Measurements from ENCODE around the gene THSD4. TPM values are rescaled to one million over a fixed set of nuclear protein-coding genes. Genes with fewer than 3 reads are reported as not detected.

The THSD4 gene
- total and polyA plus RNA-seq, 2 of the 4 experiments (the other 2 are of a cell fraction), result 25.5 to 31.1 TPM

- H2BK120ac ChIP-seq (ENCODE audit: low read depth, low read length), result no peak overlapping the region
- peaks cover 10% of the 10 kb centered on the region for H3K4me1 ChIP-seq (ENCODE audit: control insufficient read depth, insufficient read depth, low read length)
- H2AFZ ChIP-seq (replicated peaks; ENCODE audit: low read length, poor library complexity), result no peak overlapping the region
- POLR2A ChIA-PET (ENCODE audit: unreplicated experiment), result no interaction called here
- H3K23ac ChIP-seq (ENCODE audit: low read depth, low read length), result no peak overlapping the region
- H3K4me2 ChIP-seq (ENCODE audit: low read depth, low read length), result no peak overlapping the region
- peaks cover 16% of the 10 kb centered on the region for H3K9me1 ChIP-seq (ENCODE audit: insufficient read depth, low read length)
- no peak overlapping the region for H3K9ac ChIP-seq (ENCODE audit: low read depth, low read length)
- no peak overlapping the region for H4K8ac ChIP-seq (ENCODE audit: low read depth in 2 of 2, low read length in 2 of 2)
- H4K91ac ChIP-seq (ENCODE audit: insufficient read depth, low read depth, low read length), result no peak overlapping the region
- H3K27ac ChIP-seq (ENCODE audit: insufficient read depth, low read length), result no peak overlapping the region
- intact Hi-C loops (cut with micrococcal nuclease), result no loop called here
- peaks cover 42% of the 10 kb centered on the region for H3K36me3 ChIP-seq (ENCODE audit: control insufficient read depth, insufficient read depth, low read length)
- no peak overlapping the region for H2BK5ac ChIP-seq (ENCODE audit: low read depth, low read length, poor library complexity, severe bottlenecking)
- no peaks in the 10 kb centered on the region for H3K27me3 ChIP-seq (ENCODE audit: control insufficient read depth, insufficient read depth, low read length)
- H3K4ac ChIP-seq (ENCODE audit: low read depth, low read length), result no peak overlapping the region
- dilution Hi-C loops (cut with HindIII; ENCODE audit: low sequenced_read_pairs, unreplicated experiment), result no loop called here
- H3K14ac ChIP-seq (replicated peaks; ENCODE audit: low read depth, low read length), result no peak overlapping the region
- in situ Hi-C loops (cut with MboI; ENCODE audit: low sequenced_read_pairs), result no loop called here
- CTCF ChIA-PET, result no interaction called here
- 64% methylated on average over 2 of the region's 5 CpGs; no CpG with 5 or more reads in 1 of the 2 experiments for WGBS, 2 experiments (ENCODE audit: extremely low coverage in 2 of 2, insufficient read length in 1 of 2)
- H2AK5ac ChIP-seq (ENCODE audit: low read depth, low read length), result no peak overlapping the region
- ATAC-seq (ENCODE audit: low read depth), result no peak
- no peak overlapping the region for H4K5ac ChIP-seq (ENCODE audit: low read depth, low read length)
- BruUV-seq (replicated peaks), result no TSS peak
- H3K18ac ChIP-seq (ENCODE audit: low read depth, low read length), result no peak overlapping the region
- H3K79me1 ChIP-seq (ENCODE audit: low read depth in 1 of 2, low read length in 2 of 2), result peaks cover 0 to 9% of the 10 kb centered on the region in 2 experiments; a peak in 2 of 4 replicates
- H3K56ac ChIP-seq (ENCODE audit: extremely low read depth, insufficient read depth, low read length), result no peak overlapping the region
- H3K9me3 ChIP-seq (ENCODE audit: control insufficient read depth, insufficient read depth, low read length), result no peaks in the 10 kb centered on the region
- TF ChIP-seq FOS (IDR thresholded peaks at IDR 0.05; ENCODE audit: low read depth, low read length), result no peak
- H3K4me3 ChIP-seq (ENCODE audit: insufficient read depth, low read depth, low read length), result no peak overlapping the region
- H2BK20ac ChIP-seq (ENCODE audit: low read depth, low read length), result no peak overlapping the region
- H2BK15ac ChIP-seq (ENCODE audit: low read depth, low read length), result no peak overlapping the region
- DNase-seq, result no peak
- H4K20me1 ChIP-seq (ENCODE audit: insufficient read depth, low read length), result no peaks in the 10 kb centered on the region
- peak overlapping the region; percentile 3 for H2AK9ac ChIP-seq (replicated peaks; ENCODE audit: low read depth, low read length, poor library complexity)
Observed at GRCh38 chr15:71256934-71257664, 141.8 kb downstream of the THSD4 start.

Measured in IMR-90 (cell line).